CD4-positive, alpha-beta T cell treated with Interleukin-17A for 4 hours (primary cell): Measurements from ENCODE around the gene UBASH3B.

ENCODE experiments used
- DNase-seq: peaks from one replicate; pipeline ENCODE4 v3.0.0-alpha.2; 2020; ENCODE audit warnings: mixed read lengths

UBASH3B gene

GRCh38 chr11:122679466-122679865 lies 23.9 kb downstream of the UBASH3B start:
- no peak for DNase-seq

GRCh38 chr11:122681070-122681469 lies 25.5 kb downstream of the UBASH3B start:
- no peak for DNase-seq

- DNase-seq: peak; percentile 42
These were observed 26.2 kb downstream of the UBASH3B start for GRCh38 chr11:122681735-122682134.

GRCh38 chr11:122682464-122682863 lies 26.9 kb downstream of the UBASH3B start:
- DNase-seq: no peak

GRCh38 chr11:122685041-122685440 lies 29.5 kb downstream of the UBASH3B start:
- DNase-seq: no peak

- DNase-seq: no peak
These were observed 30.6 kb downstream of the UBASH3B start for GRCh38 chr11:122686111-122686510.

- no peak for DNase-seq
These were observed 34.9 kb downstream of the UBASH3B start for GRCh38 chr11:122690384-122690783.

- peak; percentile 28 for DNase-seq
These were observed 35.5 kb downstream of the UBASH3B start for GRCh38 chr11:122690801-122691548.

GRCh38 chr11:122691549-122692150 lies 36.1 kb downstream of the UBASH3B start:
- no peak for DNase-seq

GRCh38 chr11:122692444-122692843 lies 36.9 kb downstream of the UBASH3B start:
- DNase-seq: no peak

GRCh38 chr11:122695076-122695615 lies 39.6 kb downstream of the UBASH3B start:
- no peak for DNase-seq

- DNase-seq: peak; percentile 79
These were observed 41.1 kb downstream of the UBASH3B start for GRCh38 chr11:122696662-122697061.

- peak; percentile 75 for DNase-seq
These were observed 42.2 kb downstream of the UBASH3B start for GRCh38 chr11:122697636-122698167.

- no peak for DNase-seq
These were observed 42.9 kb downstream of the UBASH3B start for GRCh38 chr11:122698392-122698791.

- DNase-seq: no peak
These were observed 45.1 kb downstream of the UBASH3B start for GRCh38 chr11:122700666-122701065.

GRCh38 chr11:122701143-122701542 lies 45.6 kb downstream of the UBASH3B start:
- no peak for DNase-seq

GRCh38 chr11:122703541-122704272 lies 48.2 kb downstream of the UBASH3B start:
- no peak for DNase-seq

- DNase-seq: no peak
These were observed 49.9 kb downstream of the UBASH3B start for GRCh38 chr11:122705396-122705795.

- DNase-seq: no peak
These were observed 51.0 kb downstream of the UBASH3B start for GRCh38 chr11:122706291-122707088.

- no peak for DNase-seq
These were observed 51.6 kb downstream of the UBASH3B start for GRCh38 chr11:122707111-122707510.

GRCh38 chr11:122707901-122708300 lies 52.4 kb downstream of the UBASH3B start:
- no peak for DNase-seq

GRCh38 chr11:122709039-122709760 lies 53.7 kb downstream of the UBASH3B start:
- DNase-seq: no peak
